ENCODE data around the gene APBA3.

APBA3 gene

GRCh38 chr19:3712663-3713611 is 48.6 kb downstream of the APBA3 start:
- Mint-ChIP-seq H3K27ac (no peak overlapping the region), H3K9me3 (no peaks in the 10 kb centered on the region), H3K4me3 (no peak overlapping the region), H3K4me1 (ENCODE audit: low read depth) (no peaks in the 10 kb centered on the region), H3K36me3 (ENCODE audit: low read depth) (no peaks in the 10 kb centered on the region), H3K27me3 (ENCODE audit: low read depth) (peaks cover 8% of the 10 kb centered on the region)

DNA sequence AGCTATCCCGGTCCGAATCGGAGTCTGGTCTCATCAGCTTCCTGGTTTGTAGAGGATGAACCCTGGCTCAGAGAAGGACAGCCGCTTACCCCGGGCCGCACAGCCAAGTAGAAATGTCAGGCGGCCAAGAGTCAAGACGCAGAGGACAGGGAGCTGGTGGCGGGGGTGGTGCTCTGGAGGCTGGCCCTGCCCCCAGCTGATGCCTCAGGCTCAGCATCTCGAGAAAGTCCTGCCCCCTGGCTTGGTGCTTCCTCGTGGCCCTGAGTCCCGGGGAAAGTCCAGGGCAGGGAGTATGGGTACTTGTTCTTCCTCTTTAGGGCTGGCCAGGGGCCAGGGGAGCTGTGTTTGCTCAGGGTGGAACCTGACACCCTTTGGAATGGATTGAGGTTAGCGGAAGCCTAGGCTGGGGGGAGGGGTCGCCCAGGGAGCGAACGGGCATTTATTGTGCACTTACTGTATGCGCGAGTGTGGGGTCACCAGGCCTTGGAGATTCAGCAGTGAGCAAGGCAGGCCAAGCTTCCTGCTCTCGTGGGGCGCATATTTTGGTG is 51.2 kb downstream of the APBA3 start:
- no peaks in the 10 kb centered on the region for H3K9me3 Mint-ChIP-seq
- H3K4me3 Mint-ChIP-seq = no peak overlapping the region
- H3K36me3 Mint-ChIP-seq (ENCODE audit: low read depth) = no peaks in the 10 kb centered on the region
- H3K27ac Mint-ChIP-seq = no peak overlapping the region
- peaks cover 2% of the 10 kb centered on the region for H3K4me1 Mint-ChIP-seq (ENCODE audit: low read depth)
- H3K27me3 Mint-ChIP-seq (ENCODE audit: low read depth) = peaks cover 8% of the 10 kb centered on the region

- Mint-ChIP-seq H3K9me3 (no peaks in the 10 kb centered on the region), H3K4me3 (no peak within 1 kb of the TSS), H3K4me1 (ENCODE audit: low read depth) (peaks cover 2% of the 10 kb centered on the region), H3K27me3 (ENCODE audit: low read depth) (peaks cover 7% of the 10 kb centered on the region), H3K36me3 (ENCODE audit: low read depth) (no peaks in the 10 kb centered on the region), H3K27ac (no peak within 1 kb of the TSS)
Observed at GRCh38 chr19:3708207-3708931, 53.1 kb downstream of the APBA3 start, which contains the start of gene TJP3. Gene TJP3, plus strand, starts transcription at chr19:3708384. Its CDS starts 20,049 bp downstream, at chr19:3728433.

- Mint-ChIP-seq H3K27me3 (ENCODE audit: low read depth) (peaks cover 5% of the 10 kb centered on the region), H3K27ac (no peak overlapping the region), H3K36me3 (ENCODE audit: low read depth) (no peaks in the 10 kb centered on the region), H3K4me3 (no peak overlapping the region), H3K9me3 (no peaks in the 10 kb centered on the region), H3K4me1 (ENCODE audit: low read depth) (peaks cover 2% of the 10 kb centered on the region)
Observed at GRCh38 chr19:3707868-3708206, 53.7 kb downstream of the APBA3 start.

GRCh38 chr19:3701200-3701599 is 60.3 kb downstream of the APBA3 start:
- no peak overlapping the region for H3K27ac Mint-ChIP-seq
- H3K36me3 Mint-ChIP-seq (ENCODE audit: low read depth) = no peaks in the 10 kb centered on the region
- H3K9me3 Mint-ChIP-seq = no peaks in the 10 kb centered on the region
- peaks cover 9% of the 10 kb centered on the region for H3K4me1 Mint-ChIP-seq (ENCODE audit: low read depth)
- no peak overlapping the region for H3K4me3 Mint-ChIP-seq
- peaks cover 3% of the 10 kb centered on the region for H3K27me3 Mint-ChIP-seq (ENCODE audit: low read depth)
